Forelimb muscle (tissue), 1 donor: Measurements from ENCODE around the gene COL5A1. TPM values are rescaled to one million over a fixed set of nuclear protein-coding genes. Genes with fewer than 3 reads are reported as not detected.

Experiments used
- DNase-seq: peaks from one replicate; pipeline ENCODE4 v3.0.0-alpha.2; 2013; ENCODE audit warnings: low read depth
- polyA plus RNA-seq: library from polyadenylated mRNA; unstranded; fragments of 120-200 nt; gene quantifications from one replicate; pipeline ENCODE4 v1.2.1, GENCODE V29; 2013; ENCODE audit not compliant: insufficient read length

Gene COL5A1
- polyA plus RNA-seq, 1 donor = 425 TPM

DNA sequence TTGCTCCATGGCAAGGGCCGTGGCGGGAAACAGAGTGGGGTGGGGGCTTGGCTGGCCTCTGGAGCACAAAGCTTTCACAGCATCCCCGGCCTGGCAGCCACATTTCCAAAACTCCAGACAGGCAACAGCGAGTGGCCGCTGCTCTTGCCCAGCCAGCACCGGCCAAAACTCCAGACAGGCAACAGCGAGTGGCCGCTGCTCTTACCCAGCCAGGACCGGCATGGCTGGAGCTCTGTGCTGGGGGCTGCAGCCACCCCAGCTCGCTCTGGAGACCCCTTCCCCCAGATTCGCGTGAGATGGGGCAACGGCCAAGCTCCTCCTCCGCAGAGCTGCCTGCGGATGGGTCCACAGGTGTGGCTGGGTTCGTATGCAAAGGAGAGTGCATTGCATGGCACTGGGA lies 98.5 kb downstream of the COL5A1 start:
- no peak for DNase-seq

DNA sequence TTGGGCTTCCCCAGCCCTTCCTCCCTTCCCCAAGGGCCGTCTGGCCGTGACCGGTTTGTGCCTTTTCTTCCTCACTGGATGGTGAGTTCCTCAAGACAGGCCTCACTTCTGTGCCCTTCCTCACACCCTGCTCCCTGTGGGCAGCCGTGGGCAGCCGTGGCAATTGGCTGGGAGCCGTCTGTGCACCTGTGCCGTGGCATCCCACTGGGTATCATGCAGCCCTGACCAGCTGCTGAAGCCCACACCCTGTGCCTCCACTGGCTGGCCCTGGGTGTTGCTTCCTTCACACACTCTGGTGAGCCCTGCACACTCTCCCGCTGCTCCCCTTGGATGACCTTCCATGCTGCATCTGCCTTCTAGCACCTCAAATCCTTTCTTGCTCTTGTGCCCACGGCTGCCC lies 100.2 kb downstream of the COL5A1 start:
- no peak for DNase-seq

DNA sequence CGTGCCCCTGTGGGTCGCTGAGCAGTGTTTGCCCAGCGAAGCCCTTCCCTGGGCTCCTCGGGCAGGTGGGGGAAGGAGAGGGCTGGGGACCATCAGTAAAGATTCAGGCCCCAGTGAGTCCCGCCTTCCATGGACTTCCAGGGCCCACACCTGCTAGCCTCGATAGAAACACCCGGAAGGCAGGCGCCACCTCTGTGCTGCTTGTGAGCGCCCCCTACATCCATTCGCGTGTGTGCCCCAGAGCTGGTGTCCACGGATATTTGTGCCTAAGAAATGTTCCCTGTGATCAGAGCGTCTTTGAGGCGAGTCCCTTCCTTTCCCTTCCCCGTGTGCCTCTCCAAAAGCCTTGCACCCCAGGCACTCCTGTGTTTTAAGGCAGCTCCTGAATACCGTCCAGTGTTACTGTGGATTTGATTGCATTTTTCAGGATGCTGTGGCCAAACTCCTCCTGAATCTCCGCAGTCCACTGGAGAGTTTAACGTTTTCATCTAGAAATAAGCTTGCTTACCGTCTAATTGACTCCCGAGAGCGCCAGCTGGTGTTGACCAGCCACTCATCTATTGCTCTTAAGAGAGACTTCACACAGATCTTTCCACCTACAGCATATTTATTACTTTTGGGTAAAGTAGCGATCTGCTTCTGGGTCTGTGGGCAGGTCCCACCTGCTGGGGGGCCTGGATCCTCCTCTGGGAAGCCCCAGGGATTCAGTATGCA lies 101.4 kb downstream of the COL5A1 start:
- no peak for DNase-seq

DNA sequence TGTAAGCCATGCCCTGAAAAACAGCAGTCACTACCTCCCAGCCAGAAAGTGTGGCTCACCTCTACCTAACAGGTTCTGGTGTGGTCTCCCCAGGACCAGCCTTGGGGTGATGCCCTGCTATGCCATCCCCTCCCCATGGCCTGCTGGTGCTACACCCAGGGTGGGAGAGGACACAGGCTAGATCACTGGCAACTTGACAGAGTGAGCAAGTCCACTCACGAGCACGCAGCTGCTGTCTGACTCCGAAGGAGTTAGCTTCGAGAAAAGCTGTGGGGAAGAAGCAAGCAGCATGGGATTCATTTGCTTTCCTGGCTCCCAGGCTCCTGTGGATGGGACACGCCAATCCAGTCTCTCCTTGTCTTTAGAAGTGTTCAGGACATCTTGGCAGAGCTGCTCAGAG lies 102.2 kb downstream of the COL5A1 start:
- no peak for DNase-seq

- DNase-seq = no peak
Observed at GRCh38 chr9:134744385-134745295, 103.0 kb downstream of the COL5A1 start.

GRCh38 chr9:134747951-134748489 lies 106.4 kb downstream of the COL5A1 start:
- no peak for DNase-seq

DNA sequence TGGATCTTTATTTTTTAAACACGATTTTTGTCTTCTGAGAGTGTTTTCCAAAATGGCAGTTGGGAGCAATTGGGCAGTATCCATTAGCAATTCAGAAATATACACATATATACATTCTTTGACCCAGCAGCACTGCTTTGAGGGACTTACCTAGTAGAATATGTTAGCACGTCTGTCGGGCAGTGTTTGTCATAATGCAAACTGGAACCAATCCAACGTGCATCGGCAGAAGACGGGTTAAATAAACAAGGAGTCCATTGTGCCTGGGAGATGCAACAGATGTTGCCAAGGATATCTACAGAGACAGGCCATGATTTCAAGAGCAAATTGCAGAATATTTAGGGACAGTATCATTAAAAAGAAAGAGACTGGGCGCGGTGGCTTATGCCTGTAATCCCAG lies 107.0 kb downstream of the COL5A1 start:
- DNase-seq = no peak

GRCh38 chr9:134750450-134751155 lies 109.0 kb downstream of the COL5A1 start:
- no peak for DNase-seq

DNA sequence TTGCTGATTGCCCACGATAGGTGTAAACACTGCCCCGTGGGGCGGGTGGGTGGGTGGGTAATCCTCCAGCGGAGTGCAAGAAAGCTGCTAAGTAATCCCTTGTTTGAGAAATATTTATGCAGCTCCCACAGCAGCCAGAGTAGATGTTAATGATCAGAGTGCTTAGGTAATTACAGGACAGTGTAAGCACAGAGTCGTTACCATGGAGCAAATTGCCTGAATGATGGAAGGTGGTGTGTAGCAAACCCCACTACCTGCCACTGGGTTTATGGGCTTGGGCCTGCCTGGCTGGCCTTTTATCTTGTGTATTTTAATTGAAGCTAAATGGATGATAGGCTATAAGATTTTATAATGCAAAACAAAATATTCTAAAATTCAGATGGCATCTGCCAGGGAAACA lies 110.0 kb downstream of the COL5A1 start:
- no peak for DNase-seq

DNA sequence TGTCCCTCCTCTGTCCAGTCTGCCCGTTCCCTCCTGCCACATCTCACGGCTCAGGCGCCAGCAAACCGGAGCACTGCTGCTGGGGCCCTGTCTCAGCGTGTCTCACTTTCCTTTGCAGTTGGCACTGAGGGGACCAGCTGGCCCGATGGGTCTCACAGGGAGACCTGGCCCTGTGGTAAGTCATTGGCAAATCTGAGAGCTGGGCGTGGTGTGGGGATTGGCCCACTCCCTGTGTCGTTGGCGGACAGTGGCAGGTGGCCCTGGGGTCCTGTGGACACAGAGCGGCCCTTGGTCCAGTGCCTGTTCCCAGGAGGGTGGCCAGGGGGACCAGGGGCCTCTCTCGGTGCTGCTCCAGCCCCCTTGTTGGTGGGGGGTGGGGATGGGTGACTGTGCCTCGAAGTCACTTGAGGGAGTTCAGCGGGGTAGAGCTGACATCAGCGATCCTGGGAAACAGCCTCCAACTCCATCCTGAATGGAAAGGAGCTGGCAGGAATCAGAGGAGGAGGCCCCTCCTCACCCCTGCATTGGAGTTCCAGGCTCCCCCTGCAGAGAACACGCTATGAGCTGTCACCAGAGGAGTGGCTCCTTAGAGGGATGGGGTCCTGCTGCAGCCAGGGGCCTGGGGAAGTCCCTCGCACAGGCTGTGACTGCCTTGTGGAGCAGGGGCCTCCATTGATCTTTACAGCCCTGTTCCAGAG lies 111.0 kb downstream of the COL5A1 start:
- DNase-seq = no peak

DNA sequence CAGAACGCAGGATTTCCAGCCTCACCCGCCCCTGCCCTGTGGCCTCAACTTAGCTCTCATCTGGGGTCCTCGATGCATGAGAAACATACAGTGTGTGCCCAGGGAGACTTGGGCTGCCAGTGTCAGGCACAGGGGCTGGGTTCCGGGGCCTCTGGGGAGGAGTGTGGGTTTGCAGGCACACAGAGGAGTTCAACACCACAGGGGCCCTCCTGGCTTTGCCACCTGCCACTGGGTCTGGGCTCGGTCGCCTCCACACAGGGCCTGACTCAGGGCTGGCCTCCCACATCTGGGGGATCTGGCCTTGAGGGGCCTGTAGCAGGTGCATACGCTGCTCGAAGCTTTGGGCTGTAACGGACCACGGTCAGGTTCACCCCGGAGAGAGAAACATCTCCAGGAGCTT lies 111.6 kb downstream of the COL5A1 start:
- no peak for DNase-seq

GRCh38 chr9:134755221-134755907 lies 113.8 kb downstream of the COL5A1 start:
- DNase-seq = no peak

- DNase-seq = no peak
Observed at GRCh38 chr9:134756098-134756497, 114.5 kb downstream of the COL5A1 start.

DNA sequence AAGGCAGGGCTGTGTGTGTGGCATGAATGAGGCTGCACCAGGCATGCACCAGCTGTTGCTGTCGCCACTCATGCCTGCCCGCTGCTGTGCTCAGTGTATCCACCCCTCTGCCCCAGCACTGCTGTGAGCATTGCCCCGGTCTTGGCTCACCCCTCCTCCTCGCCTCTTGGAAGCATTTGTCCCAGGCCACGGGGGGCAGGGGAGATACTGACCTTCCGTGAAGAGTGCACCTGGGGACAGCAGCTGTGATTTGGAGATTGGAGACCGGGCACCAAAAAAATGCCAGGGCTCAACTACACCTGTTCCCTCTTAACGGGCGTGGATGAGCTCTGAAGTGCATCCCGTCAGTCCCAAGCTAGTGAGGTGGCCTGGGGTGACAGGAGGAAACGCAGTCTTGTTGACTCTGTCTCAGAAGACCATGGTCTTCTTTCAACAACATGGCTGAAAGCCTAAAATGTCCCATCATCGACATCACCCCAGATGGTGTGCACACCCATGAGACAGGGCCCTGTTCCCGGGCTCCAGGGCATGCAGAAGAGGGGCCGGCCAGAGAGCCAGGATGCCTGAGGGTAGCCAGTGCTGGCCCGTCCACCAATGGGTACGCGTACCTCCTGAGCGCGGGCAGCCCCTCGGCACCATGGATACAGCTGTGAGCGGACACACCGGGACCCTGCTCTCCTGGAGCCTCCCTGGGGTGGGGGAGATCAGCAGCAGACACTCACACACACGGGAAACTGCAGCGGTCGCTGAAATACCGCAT lies 115.8 kb downstream of the COL5A1 start:
- no peak for DNase-seq

DNA sequence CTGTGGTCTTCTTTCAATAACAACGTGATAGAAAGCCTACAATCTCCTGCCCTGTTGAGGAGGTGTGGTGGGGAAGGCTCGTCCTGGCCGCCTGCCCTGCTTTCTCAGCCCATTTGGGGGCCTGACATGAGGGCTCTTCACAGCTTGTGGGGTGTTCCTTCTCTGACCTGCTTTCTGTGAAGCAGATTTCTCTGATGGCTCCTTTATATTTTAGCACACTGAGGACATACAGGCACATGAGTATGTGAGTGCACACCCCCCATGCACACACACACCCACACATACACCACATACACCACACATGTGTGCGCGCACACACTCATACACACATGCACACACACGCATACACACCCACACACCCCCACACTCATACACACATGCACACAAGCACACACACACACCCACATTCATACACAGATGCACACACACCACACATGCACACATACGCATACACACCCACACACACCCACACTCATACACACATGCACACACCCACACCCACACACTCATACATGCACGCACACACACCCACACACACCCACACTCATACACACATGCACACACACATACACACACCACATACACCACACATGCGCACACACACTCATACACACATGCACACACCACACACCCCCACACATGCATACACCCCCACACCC lies 117.5 kb downstream of the COL5A1 start:
- no peak for DNase-seq

GRCh38 chr9:134759913-134760312 lies 118.3 kb downstream of the COL5A1 start:
- no peak for DNase-seq

- DNase-seq = no peak
Observed at GRCh38 chr9:134760750-134761420, 119.3 kb downstream of the COL5A1 start.

DNA sequence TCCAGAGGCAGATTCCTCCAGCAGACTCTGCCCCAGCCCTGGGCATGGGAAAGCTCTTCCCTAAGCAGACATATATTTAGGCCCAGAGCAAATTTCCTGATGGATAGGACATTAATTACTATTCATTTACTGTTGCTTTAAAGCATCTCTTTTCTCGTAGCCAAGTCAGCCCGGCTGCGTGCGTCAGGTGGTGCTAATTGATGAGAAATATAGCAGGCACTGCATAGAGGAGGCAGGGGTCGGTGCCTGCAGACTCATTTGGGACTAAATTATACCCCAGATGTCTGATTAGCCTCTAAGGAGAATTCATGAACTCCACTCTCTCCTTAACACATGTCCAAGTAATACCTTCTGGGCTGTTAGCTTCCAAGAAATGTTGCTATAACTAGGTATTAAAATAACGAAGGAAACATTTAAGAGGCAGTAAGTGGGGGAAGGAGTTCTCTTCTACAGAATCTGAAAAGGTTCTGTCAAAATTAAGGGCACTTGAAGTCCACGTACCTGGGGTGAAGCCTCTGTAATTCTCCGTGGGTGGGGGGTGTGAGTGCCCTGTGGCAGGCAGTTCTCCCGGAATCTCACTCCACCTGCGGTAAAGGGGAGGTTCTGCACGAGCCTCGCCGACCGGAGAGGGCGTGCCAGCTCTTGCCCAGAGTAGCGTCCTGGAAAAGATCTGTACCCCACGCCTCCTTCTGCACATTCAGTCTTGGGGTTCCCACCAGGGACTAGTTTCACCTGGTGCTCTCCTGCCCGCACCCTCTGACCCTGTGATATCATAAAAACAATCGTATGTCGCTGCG lies 123.1 kb downstream of the COL5A1 start:
- DNase-seq = no peak
